Activated effector memory CD4-positive, alpha-beta T cell treated with Interleukin-2 at 50 U/mL for 16 hours (primary cell): Measurements from ENCODE around the gene MASP1.
"Not testable (repeated sequence)": the region's sequence is repeated elsewhere in the genome, so short reads cannot be mapped to it uniquely, and the experiment has no call there.

ENCODE experiments used
- DNase-seq: peaks from one replicate; pipeline ENCODE4 v3.0.0-alpha.2; 2020

Gene MASP1

GRCh38 chr3:187222801-187223200 is 68.7 kb downstream of the MASP1 start:
- DNase-seq, result no peak

- no peak for DNase-seq
These were observed 76.1 kb downstream of the MASP1 start for GRCh38 chr3:187215460-187215859.

GRCh38 chr3:187213616-187214015 is 77.9 kb downstream of the MASP1 start:
- DNase-seq, result no peak

GRCh38 chr3:187212705-187213104 is 78.8 kb downstream of the MASP1 start:
- DNase-seq, result no peak

GRCh38 chr3:187212196-187212545 is 79.4 kb downstream of the MASP1 start:
- no peak for DNase-seq

GRCh38 chr3:187211532-187212195 is 79.9 kb downstream of the MASP1 start:
- DNase-seq, result no peak

- DNase-seq, result no peak
These were observed 80.8 kb downstream of the MASP1 start for GRCh38 chr3:187210545-187211327.

- no peak for DNase-seq
These were observed 81.4 kb downstream of the MASP1 start for GRCh38 chr3:187210091-187210490.

- DNase-seq, result no peak
These were observed 82.0 kb downstream of the MASP1 start for GRCh38 chr3:187209491-187209890.

- no peak for DNase-seq
These were observed 83.4 kb downstream of the MASP1 start for GRCh38 chr3:187208159-187208558.

GRCh38 chr3:187207624-187208023 is 83.9 kb downstream of the MASP1 start:
- DNase-seq, result no peak

- DNase-seq, result no peak
These were observed 84.5 kb downstream of the MASP1 start for GRCh38 chr3:187207062-187207461.

GRCh38 chr3:187205683-187206082 is 85.9 kb downstream of the MASP1 start:
- DNase-seq, result no peak

GRCh38 chr3:187199463-187200050 is 92.0 kb downstream of the MASP1 start:
- DNase-seq, result not testable (repeated sequence)

GRCh38 chr3:187198490-187198889 is 93.0 kb downstream of the MASP1 start:
- DNase-seq, result no peak

GRCh38 chr3:187197335-187197649 is 94.2 kb downstream of the MASP1 start, which contains the start of gene RTP1:
TSS of gene RTP1 (plus strand) at chr3:187197486. CDS start at chr3:187197516, 30 bp downstream.
- no peak for DNase-seq

- no peak for DNase-seq
These were observed 94.8 kb downstream of the MASP1 start for GRCh38 chr3:187196573-187197334.

- no peak for DNase-seq
These were observed 98.4 kb downstream of the MASP1 start for GRCh38 chr3:187193181-187193580.

GRCh38 chr3:187191271-187191670 is 100.3 kb downstream of the MASP1 start:
- no peak for DNase-seq

GRCh38 chr3:187188931-187189330 is 102.6 kb downstream of the MASP1 start:
- DNase-seq, result no peak

- no peak for DNase-seq
These were observed 104.6 kb downstream of the MASP1 start for GRCh38 chr3:187186801-187187421.

- no peak for DNase-seq
These were observed 105.2 kb downstream of the MASP1 start for GRCh38 chr3:187186375-187186774.

- DNase-seq, result no peak
These were observed 105.8 kb downstream of the MASP1 start for GRCh38 chr3:187185759-187186158.
